ENCODE results near the gene RPLP2. TPM values are rescaled to one million over a fixed set of nuclear protein-coding genes. Genes with fewer than 3 reads are reported as not detected.

Gene RPLP2
- 2,852 TPM for total RNA-seq
- polyA plus RNA-seq: 1,000 to 10,000 TPM; 2,313 to 3,705 (median 3,130) TPM

- Mint-ChIP-seq H3K27me3 (peaks cover 4% of the 10 kb centered on the region), H3K27ac (peak within 1 kb of the TSS; percentile 93 to 99 (median 97)), H3K36me3 (peaks cover 5% of the 10 kb centered on the region), H3K4me1 (peaks cover 6 to 49% (median 17%) of the 10 kb centered on the region in 4 donors), H3K9me3 (no peaks in the 10 kb centered on the region), H3K4me3 (peak within 1 kb of the TSS; percentile 94 to 98 (median 96))
- Histone ChIP-seq H3K9me3 (ENCODE audit: control insufficient read depth in 2 of 2, low read length in 2 of 2) (no peaks in the 10 kb centered on the region), H3K4me3 (ENCODE audit: low read depth, low read length) (peak within 1 kb of the TSS; percentile 76), H3K4me1 (ENCODE audit: control insufficient read depth, insufficient read depth, low read length, poor library complexity, severe bottlenecking) (peaks cover 42% of the 10 kb centered on the region), H3K27me3 (ENCODE audit: control insufficient read depth, insufficient read depth, low read length) (no peaks in the 10 kb centered on the region), H3K27ac (ENCODE audit: insufficient read depth, low read length, poor library complexity, severe bottlenecking) (peak within 1 kb of the TSS; percentile 95), H3K36me3 (ENCODE audit: control insufficient read depth, insufficient read depth, low read length) (peaks cover 22% of the 10 kb centered on the region)
- ATAC-seq (ENCODE audit: low read depth in 2 of 2) (peak; percentile 86 to 89), DNase-seq (peak; percentile 97 to 98 (median 98))
These were observed at the start of gene RPLP2 for GRCh38 chr11:809287-810039. Gene RPLP2, plus strand, starts transcription at chr11:809967. Its CDS starts 268 bp downstream, at chr11:810235.

- peaks cover 61% of the 10 kb centered on the region for H3K36me3 ChIP-seq (ENCODE audit: control insufficient read depth, insufficient read depth, low read length)
- no peaks in the 10 kb centered on the region for H3K9me3 ChIP-seq (ENCODE audit: control insufficient read depth in 2 of 2, low read length in 2 of 2)
- no peak overlapping the region for H3K4me3 Mint-ChIP-seq
- H3K4me1 ChIP-seq (ENCODE audit: control insufficient read depth, insufficient read depth, low read length, poor library complexity, severe bottlenecking): no peaks in the 10 kb centered on the region
- ATAC-seq (ENCODE audit: low read depth in 2 of 2) (no peak), DNase-seq (no peak)
- H3K27me3 Mint-ChIP-seq: no peaks in the 10 kb centered on the region
- H3K36me3 Mint-ChIP-seq: peaks cover 7% of the 10 kb centered on the region
- H3K27ac Mint-ChIP-seq: no peak overlapping the region
- no peak overlapping the region for H3K4me3 ChIP-seq (ENCODE audit: low read depth, low read length)
- H3K27me3 ChIP-seq (ENCODE audit: control insufficient read depth, insufficient read depth, low read length): no peaks in the 10 kb centered on the region
- H3K9me3 Mint-ChIP-seq: no peaks in the 10 kb centered on the region
- H3K4me1 Mint-ChIP-seq: no peaks in the 10 kb centered on the region
- H3K27ac ChIP-seq (ENCODE audit: insufficient read depth, low read length, poor library complexity, severe bottlenecking): no peak overlapping the region
These were observed 49.5 kb upstream of the RPLP2 start for GRCh38 chr11:760236-760635.

- Histone ChIP-seq H3K4me3 (ENCODE audit: low read depth, low read length) (no peak overlapping the region), H3K27ac (ENCODE audit: insufficient read depth, low read length, poor library complexity, severe bottlenecking) (no peak overlapping the region), H3K4me1 (ENCODE audit: control insufficient read depth, insufficient read depth, low read length, poor library complexity, severe bottlenecking) (no peaks in the 10 kb centered on the region), H3K36me3 (ENCODE audit: control insufficient read depth, insufficient read depth, low read length) (peaks cover 51% of the 10 kb centered on the region), H3K27me3 (ENCODE audit: control insufficient read depth, insufficient read depth, low read length) (no peaks in the 10 kb centered on the region), H3K9me3 (ENCODE audit: control insufficient read depth in 2 of 2, low read length in 2 of 2) (no peaks in the 10 kb centered on the region)
- no peak for DNase-seq
- ATAC-seq (ENCODE audit: low read depth in 2 of 2): no peak
- Mint-ChIP-seq H3K9me3 (no peaks in the 10 kb centered on the region), H3K27ac (peak overlapping the region in 1 of 3 donors; percentile 5), H3K4me1 (no peaks in the 10 kb centered on the region), H3K27me3 (no peaks in the 10 kb centered on the region), H3K4me3 (no peak overlapping the region), H3K36me3 (peaks cover 7% of the 10 kb centered on the region)
These were observed 48.1 kb upstream of the RPLP2 start for GRCh38 chr11:761526-762108.

- Mint-ChIP-seq H3K9me3 (no peaks in the 10 kb centered on the region), H3K4me1 (no peaks in the 10 kb centered on the region), H3K27ac (no peak overlapping the region), H3K27me3 (no peaks in the 10 kb centered on the region), H3K4me3 (no peak overlapping the region), H3K36me3 (peaks cover 4% of the 10 kb centered on the region)
- Histone ChIP-seq H3K27me3 (ENCODE audit: control insufficient read depth, insufficient read depth, low read length) (no peaks in the 10 kb centered on the region), H3K4me3 (ENCODE audit: low read depth, low read length) (no peak overlapping the region), H3K27ac (ENCODE audit: insufficient read depth, low read length, poor library complexity, severe bottlenecking) (no peak overlapping the region), H3K36me3 (ENCODE audit: control insufficient read depth, insufficient read depth, low read length) (peaks cover 45% of the 10 kb centered on the region), H3K4me1 (ENCODE audit: control insufficient read depth, insufficient read depth, low read length, poor library complexity, severe bottlenecking) (no peaks in the 10 kb centered on the region), H3K9me3 (ENCODE audit: control insufficient read depth in 2 of 2, low read length in 2 of 2) (no peaks in the 10 kb centered on the region)
- ATAC-seq (ENCODE audit: low read depth in 2 of 2) (no peak), DNase-seq (peak in 1 of 3 donors; percentile 44)
These were observed 47.2 kb upstream of the RPLP2 start for GRCh38 chr11:762421-763072.

- ATAC-seq (ENCODE audit: low read depth in 2 of 2) (no peak), DNase-seq (no peak)
- Mint-ChIP-seq H3K27me3 (no peaks in the 10 kb centered on the region), H3K4me1 (no peaks in the 10 kb centered on the region), H3K36me3 (peaks cover 4% of the 10 kb centered on the region), H3K9me3 (no peaks in the 10 kb centered on the region), H3K4me3 (no peak overlapping the region), H3K27ac (no peak overlapping the region)
- Histone ChIP-seq H3K4me3 (ENCODE audit: low read depth, low read length) (no peak overlapping the region), H3K36me3 (ENCODE audit: control insufficient read depth, insufficient read depth, low read length) (peaks cover 45% of the 10 kb centered on the region), H3K9me3 (ENCODE audit: control insufficient read depth in 2 of 2, low read length in 2 of 2) (no peaks in the 10 kb centered on the region), H3K27me3 (ENCODE audit: control insufficient read depth, insufficient read depth, low read length) (no peaks in the 10 kb centered on the region), H3K4me1 (ENCODE audit: control insufficient read depth, insufficient read depth, low read length, poor library complexity, severe bottlenecking) (no peaks in the 10 kb centered on the region), H3K27ac (ENCODE audit: insufficient read depth, low read length, poor library complexity, severe bottlenecking) (no peak overlapping the region)
These were observed 46.7 kb upstream of the RPLP2 start for GRCh38 chr11:763073-763463.

- peak overlapping the region in 1 of 3 donors; percentile 31 for H3K27ac Mint-ChIP-seq
- H3K9me3 ChIP-seq (ENCODE audit: control insufficient read depth in 2 of 2, low read length in 2 of 2): no peaks in the 10 kb centered on the region
- no peak overlapping the region for H3K4me3 Mint-ChIP-seq
- no peak overlapping the region for H3K4me3 ChIP-seq (ENCODE audit: low read depth, low read length)
- H3K27me3 ChIP-seq (ENCODE audit: control insufficient read depth, insufficient read depth, low read length): no peaks in the 10 kb centered on the region
- H3K36me3 ChIP-seq (ENCODE audit: control insufficient read depth, insufficient read depth, low read length): peaks cover 40% of the 10 kb centered on the region
- DNase-seq (no peak), ATAC-seq (ENCODE audit: low read depth in 2 of 2) (no peak)
- H3K27ac ChIP-seq (ENCODE audit: insufficient read depth, low read length, poor library complexity, severe bottlenecking): no peak overlapping the region
- no peaks in the 10 kb centered on the region for H3K27me3 Mint-ChIP-seq
- H3K9me3 Mint-ChIP-seq: no peaks in the 10 kb centered on the region
- H3K36me3 Mint-ChIP-seq: peaks cover 4% of the 10 kb centered on the region
- H3K4me1 Mint-ChIP-seq: no peaks in the 10 kb centered on the region
- H3K4me1 ChIP-seq (ENCODE audit: control insufficient read depth, insufficient read depth, low read length, poor library complexity, severe bottlenecking): no peaks in the 10 kb centered on the region
These were observed 46.0 kb upstream of the RPLP2 start for GRCh38 chr11:763549-764321.

GRCh38 chr11:764322-765024, 45.3 kb upstream of the RPLP2 start:
- peak overlapping the region in 1 of 4 donors; percentile 63 for H3K4me3 Mint-ChIP-seq
- H3K27ac Mint-ChIP-seq: no peak overlapping the region

More at GRCh38 chr11:764322-765024, 45.3 kb upstream of the RPLP2 start:
- DNase-seq (no peak), ATAC-seq (ENCODE audit: low read depth in 2 of 2) (no peak)
- peaks cover 4% of the 10 kb centered on the region for H3K36me3 Mint-ChIP-seq
- H3K36me3 ChIP-seq (ENCODE audit: control insufficient read depth, insufficient read depth, low read length): peaks cover 33% of the 10 kb centered on the region
- H3K4me1 ChIP-seq (ENCODE audit: control insufficient read depth, insufficient read depth, low read length, poor library complexity, severe bottlenecking): no peaks in the 10 kb centered on the region
- no peaks in the 10 kb centered on the region for H3K27me3 Mint-ChIP-seq
- H3K9me3 Mint-ChIP-seq: no peaks in the 10 kb centered on the region
- H3K27me3 ChIP-seq (ENCODE audit: control insufficient read depth, insufficient read depth, low read length): no peaks in the 10 kb centered on the region
- H3K27ac ChIP-seq (ENCODE audit: insufficient read depth, low read length, poor library complexity, severe bottlenecking): no peak overlapping the region
- H3K9me3 ChIP-seq (ENCODE audit: control insufficient read depth in 2 of 2, low read length in 2 of 2): no peaks in the 10 kb centered on the region
- H3K4me1 Mint-ChIP-seq: no peaks in the 10 kb centered on the region
- no peak overlapping the region for H3K4me3 ChIP-seq (ENCODE audit: low read depth, low read length)

Data from CD4-positive, CD25-positive, alpha-beta regulatory T cell (primary cell).